GM23338 (cell line): ENCODE data around the gene FOXJ2. TPM values are rescaled to one million over a fixed set of nuclear protein-coding genes. Genes with fewer than 3 reads are reported as not detected.
"Not testable (repeated sequence)": the region's sequence is repeated elsewhere in the genome, so short reads cannot be mapped to it uniquely, and the experiment has no call there.

Experiments used
- ATAC-seq: fragments of 200-7000 bp; cut with Tn5 transposase; 3 replicates; pipeline ENCODE4 v1.9.1; 2020
- DNase-seq: peaks from one replicate; pipeline ENCODE4 v3.0.0-alpha.2; 2015; ENCODE audit warnings: low spot score
- H2AFZ ChIP-seq: fragments of 200-600 bp; sonication (generic); 2 replicates; pipeline ENCODE4 v1.8.0; 2016; ENCODE audit warnings: antibody characterized with exemption, mild to moderate bottlenecking, moderate library complexity
- H3F3A ChIP-seq: fragments of 200-600 bp; sonication (generic); replicated peaks from 2 replicates; pipeline ENCODE4 v1.8.0; 2017; ENCODE audit warnings: antibody characterized with exemption, mixed run types, low read depth
- H3K27ac ChIP-seq: fragments of 200-600 bp; sonication (generic); 2 replicates; pipeline ENCODE4 v1.6.1; 2016; ENCODE audit warnings: low read depth
- H3K27me3 ChIP-seq: fragments of 200-600 bp; sonication (generic); 2 replicates; pipeline ENCODE4 v1.8.0; 2016; ENCODE audit warnings: mild to moderate bottlenecking, mixed run types, moderate library complexity; ENCODE audit not compliant: insufficient read depth
- H3K36me3 ChIP-seq: fragments of 200-600 bp; sonication (generic); 2 replicates; pipeline ENCODE4 v1.8.0; 2016; ENCODE audit warnings: mild to moderate bottlenecking; ENCODE audit not compliant: insufficient read depth
- H3K4me1 ChIP-seq: fragments of 200-600 bp; sonication (generic); 2 replicates; pipeline ENCODE4 v1.8.0; 2016; ENCODE audit warnings: mild to moderate bottlenecking, moderate library complexity; ENCODE audit not compliant: insufficient read depth
- H3K4me2 ChIP-seq: fragments of 200-600 bp; sonication (generic); 2 replicates; pipeline ENCODE4 v1.7.1; 2017; ENCODE audit warnings: mixed run types
- H3K4me3 ChIP-seq: fragments of 200-600 bp; sonication (generic); 2 replicates; pipeline ENCODE4 v1.6.1; 2016; ENCODE audit warnings: mixed run types
- H3K79me2 ChIP-seq: fragments of 200-600 bp; sonication (generic); replicated peaks from 2 replicates; pipeline ENCODE4 v1.8.0; 2017; ENCODE audit warnings: mild to moderate bottlenecking; ENCODE audit not compliant: insufficient read depth
- H3K9me2 ChIP-seq: fragments of 200-600 bp; sonication (generic); 2 replicates; pipeline ENCODE4 v1.8.0; 2017; ENCODE audit not compliant: insufficient read depth
- H4K20me1 ChIP-seq: fragments of 200-600 bp; sonication (generic); replicated peaks from 2 replicates; pipeline ENCODE4 v1.8.0; 2017; ENCODE audit warnings: mild to moderate bottlenecking; ENCODE audit not compliant: insufficient read depth
- H3K27ac Mint-ChIP-seq: 2 replicates; pipeline ENCODE4 v1.8.0; 2020; ENCODE audit warnings: inconsistent platforms, mild to moderate bottlenecking, moderate library complexity, mixed read lengths
- H3K27me3 Mint-ChIP-seq: 3 replicates; pipeline ENCODE4 v1.8.0; 2022; ENCODE audit warnings: low read depth, mild to moderate bottlenecking, moderate library complexity, mixed read lengths, inconsistent platforms; ENCODE audit not compliant: insufficient read depth, poor library complexity
- H3K36me3 Mint-ChIP-seq: 3 replicates; pipeline ENCODE4 v1.8.0; 2021; ENCODE audit warnings: low read depth, mild to moderate bottlenecking, inconsistent platforms, moderate library complexity, mixed read lengths
- H3K4me1 Mint-ChIP-seq: 3 replicates; pipeline ENCODE4 v1.8.0; 2020; ENCODE audit warnings: mild to moderate bottlenecking, inconsistent platforms, mixed read lengths
- H3K4me3 Mint-ChIP-seq: 3 replicates; pipeline ENCODE4 v1.8.0; 2021; ENCODE audit warnings: moderate library complexity, mild to moderate bottlenecking, inconsistent platforms, mixed read lengths
- H3K9me3 Mint-ChIP-seq: 3 replicates; pipeline ENCODE4 v1.8.0; 2020; ENCODE audit warnings: moderate library complexity, mild to moderate bottlenecking, inconsistent platforms, mixed read lengths
- CREB1 ChIP-seq: fragments of 250-450 bp; sonication (Bioruptor Pico); IDR thresholded peaks from 2 replicates; pipeline ENCODE4 v1.5.0; 2020; ENCODE audit warnings: low read depth, mild to moderate bottlenecking, moderate library complexity
- EZH2 ChIP-seq: fragments of 200-600 bp; sonication (generic); IDR thresholded peaks from one replicate; pipeline ENCODE4 v1.8.0; 2017; ENCODE audit warnings: antibody characterized with exemption, mild to moderate bottlenecking, low read depth; ENCODE audit not compliant: unreplicated experiment
- EZH2phosphoT487 ChIP-seq: fragments of 200-600 bp; sonication (generic); IDR thresholded peaks from one replicate; pipeline ENCODE4 v1.8.1; 2018; ENCODE audit warnings: antibody characterized with exemption; ENCODE audit not compliant: unreplicated experiment
- JUNB ChIP-seq: IDR thresholded peaks from one replicate; pipeline ENCODE4 v1.6.1; 2016; ENCODE audit warnings: antibody characterized with exemption; ENCODE audit not compliant: unreplicated experiment
- NANOG ChIP-seq: IDR thresholded peaks from 2 replicates; pipeline ENCODE4 v1.6.1; 2016; ENCODE audit warnings: antibody characterized with exemption, borderline replicate concordance
- POLR2AphosphoS5 ChIP-seq: IDR thresholded peaks from 2 replicates; pipeline ENCODE4 v1.6.1; 2016; ENCODE audit warnings: antibody characterized with exemption, low read depth
- STAT1 ChIP-seq: IDR thresholded peaks from one replicate; pipeline ENCODE4 v1.6.1; 2016; ENCODE audit warnings: antibody characterized with exemption; ENCODE audit not compliant: unreplicated experiment
- ZNF114 ChIP-seq: fragments of 250-450 bp; sonication (Bioruptor Pico); IDR thresholded peaks from 2 replicates; pipeline ENCODE4 v1.5.0; 2020; ENCODE audit warnings: mild to moderate bottlenecking, moderate library complexity
- polyA plus RNA-seq: library from polyadenylated mRNA; unstranded; fragments of >200 nt; fragmentation: Nextera tagmentation; extraction: Ambion mirVana; gene quantifications from 2 replicates; pipeline ENCODE4 v1.2.1, GENCODE V29; 2016
- total RNA-seq: library from RNA; depleted of rRNA; stranded (reverse); fragments of >200 nt; shearing (Covaris generic); gene quantifications from 2 replicates; pipeline ENCODE4 v1.2.3, GENCODE V29; 2014
- TF ChIP-seq, protein P1 (sequence below): IDR thresholded peaks from one replicate; pipeline ENCODE4 v1.6.1; 2018; ENCODE audit warnings: antibody characterized with exemption; ENCODE audit not compliant: unreplicated experiment

The FOXJ2 gene
- total and polyA plus RNA-seq, 2 experiments from 2014 or later = 4.9 to 10.4 TPM

DNA sequence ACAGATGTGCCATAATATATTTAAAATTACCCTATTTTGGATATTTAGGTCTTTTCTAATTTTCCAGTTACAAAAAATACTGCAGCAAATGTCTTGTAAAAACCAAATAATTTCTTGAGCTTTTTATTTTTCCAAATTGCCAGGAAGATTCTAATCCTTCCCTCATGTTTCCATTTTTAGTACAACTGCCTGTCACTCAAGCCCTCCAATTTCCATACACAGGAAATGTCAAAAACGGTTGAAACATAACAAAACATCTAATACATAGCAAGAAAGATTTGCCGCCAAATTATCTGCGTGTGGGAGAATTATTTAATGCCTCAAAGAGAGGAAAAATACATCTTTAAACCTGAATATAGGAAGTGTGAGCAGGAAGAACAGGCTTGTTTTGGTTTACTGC lies 2.3 kb upstream of the FOXJ2 start:
- no peak overlapping the region for H3K4me3 Mint-ChIP-seq

DNA sequence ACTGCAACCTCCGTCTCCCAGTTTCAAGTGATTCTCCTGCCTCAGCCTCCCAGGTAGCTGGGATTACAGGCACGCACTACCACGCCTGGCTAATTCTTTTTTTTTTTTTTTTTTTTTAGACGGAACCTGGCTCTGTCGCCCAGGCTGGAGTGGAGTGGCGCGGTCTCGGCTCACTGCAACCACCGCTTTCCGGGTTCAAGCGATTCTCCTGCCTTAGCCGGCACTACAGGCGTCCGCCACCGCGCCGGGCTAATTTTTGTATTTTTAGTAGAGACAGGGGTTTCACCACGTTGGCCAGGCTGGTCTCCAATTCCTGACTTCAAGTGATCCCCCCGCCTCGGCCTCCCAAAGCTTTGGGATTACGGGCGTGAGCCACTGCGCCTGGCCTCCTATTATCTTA lies 1.5 kb upstream of the FOXJ2 start:
- H3K9me3 Mint-ChIP-seq, DNase-seq, H3K4me3 Mint-ChIP-seq, H3K36me3 Mint-ChIP-seq, H3K27me3 ChIP-seq, H3K36me3 ChIP-seq, H3K27ac ChIP-seq, H3K4me3 ChIP-seq, H3K4me2 ChIP-seq, H3K9me2 ChIP-seq, H2AFZ ChIP-seq, H3K27ac Mint-ChIP-seq, H3K27me3 Mint-ChIP-seq, ATAC-seq, H4K20me1 ChIP-seq: not testable (repeated sequence)
- Histone ChIP-seq H3K79me2 (peaks cover 13% of the 10 kb centered on the region), H3K4me1 (peaks cover 33% of the 10 kb centered on the region), H3F3A (peaks cover 13% of the 10 kb centered on the region; the same call in 1 of the 2 replicates)
- H3K4me1 Mint-ChIP-seq = peaks cover 31% of the 10 kb centered on the region

More for the DNA sequence above, 2.3 kb upstream of the FOXJ2 start:
- Histone ChIP-seq H3K79me2 (peaks cover 13% of the 10 kb centered on the region), H3K27ac (no peak overlapping the region), H4K20me1 (0 out of 2 replicates have a peak, but pooled peaks cover 4% of the 10 kb centered on the region), H3K4me2 (no peak overlapping the region), H3K4me3 (no peak overlapping the region), H3K4me1 (peaks cover 29% of the 10 kb centered on the region), H2AFZ (no peak overlapping the region), H3F3A (peaks cover 13% of the 10 kb centered on the region; the same call in 1 of the 2 replicates), H3K9me2 (no peaks in the 10 kb centered on the region), H3K27me3 (no peaks in the 10 kb centered on the region), H3K36me3 (no peaks in the 10 kb centered on the region)
- Mint-ChIP-seq H3K27ac (no peak overlapping the region), H3K4me1 (peaks cover 25% of the 10 kb centered on the region), H3K9me3 (no peaks in the 10 kb centered on the region), H3K27me3 (no peaks in the 10 kb centered on the region), H3K36me3 (no peaks in the 10 kb centered on the region)
- no peak for TF ChIP-seq ZNF114 (CRISPR knock-in tag)
- no peak for TF ChIP-seq NANOG
- no peak for TF ChIP-seq CREB1 (CRISPR knock-in tag)
- no peak for TF ChIP-seq STAT1
- TF ChIP-seq, protein P1, sequence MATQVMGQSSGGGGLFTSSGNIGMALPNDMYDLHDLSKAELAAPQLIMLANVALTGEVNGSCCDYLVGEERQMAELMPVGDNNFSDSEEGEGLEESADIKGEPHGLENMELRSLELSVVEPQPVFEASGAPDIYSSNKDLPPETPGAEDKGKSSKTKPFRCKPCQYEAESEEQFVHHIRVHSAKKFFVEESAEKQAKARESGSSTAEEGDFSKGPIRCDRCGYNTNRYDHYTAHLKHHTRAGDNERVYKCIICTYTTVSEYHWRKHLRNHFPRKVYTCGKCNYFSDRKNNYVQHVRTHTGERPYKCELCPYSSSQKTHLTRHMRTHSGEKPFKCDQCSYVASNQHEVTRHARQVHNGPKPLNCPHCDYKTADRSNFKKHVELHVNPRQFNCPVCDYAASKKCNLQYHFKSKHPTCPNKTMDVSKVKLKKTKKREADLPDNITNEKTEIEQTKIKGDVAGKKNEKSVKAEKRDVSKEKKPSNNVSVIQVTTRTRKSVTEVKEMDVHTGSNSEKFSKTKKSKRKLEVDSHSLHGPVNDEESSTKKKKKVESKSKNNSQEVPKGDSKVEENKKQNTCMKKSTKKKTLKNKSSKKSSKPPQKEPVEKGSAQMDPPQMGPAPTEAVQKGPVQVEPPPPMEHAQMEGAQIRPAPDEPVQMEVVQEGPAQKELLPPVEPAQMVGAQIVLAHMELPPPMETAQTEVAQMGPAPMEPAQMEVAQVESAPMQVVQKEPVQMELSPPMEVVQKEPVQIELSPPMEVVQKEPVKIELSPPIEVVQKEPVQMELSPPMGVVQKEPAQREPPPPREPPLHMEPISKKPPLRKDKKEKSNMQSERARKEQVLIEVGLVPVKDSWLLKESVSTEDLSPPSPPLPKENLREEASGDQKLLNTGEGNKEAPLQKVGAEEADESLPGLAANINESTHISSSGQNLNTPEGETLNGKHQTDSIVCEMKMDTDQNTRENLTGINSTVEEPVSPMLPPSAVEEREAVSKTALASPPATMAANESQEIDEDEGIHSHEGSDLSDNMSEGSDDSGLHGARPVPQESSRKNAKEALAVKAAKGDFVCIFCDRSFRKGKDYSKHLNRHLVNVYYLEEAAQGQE = no peak
- TF ChIP-seq EZH2 = no peak
- TF ChIP-seq POLR2AphosphoS5 = no peak
- no peak for TF ChIP-seq JUNB
- TF ChIP-seq EZH2phosphoT487 = no peak
- DNase-seq (no peak), ATAC-seq (no peak)
